Hindlimb muscle (tissue), 1 donor: ENCODE measurements around the gene TH. TPM values are rescaled to one million over a fixed set of nuclear protein-coding genes. Genes with fewer than 3 reads are reported as not detected.
"Not testable (repeated sequence)": the region's sequence is repeated elsewhere in the genome, so short reads cannot be mapped to it uniquely, and the experiment has no call there.

Experiments used
- DNase-seq: peaks from one replicate; pipeline ENCODE4 v3.0.0-alpha.2; 2013
- polyA plus RNA-seq: library from polyadenylated mRNA; unstranded; fragments of 120-200 nt; gene quantifications from one replicate; pipeline ENCODE4 v1.2.1, GENCODE V29; 2013; ENCODE audit not compliant: insufficient read length

The TH gene
- polyA plus RNA-seq, 1 donor, result 0.66 TPM

DNA sequence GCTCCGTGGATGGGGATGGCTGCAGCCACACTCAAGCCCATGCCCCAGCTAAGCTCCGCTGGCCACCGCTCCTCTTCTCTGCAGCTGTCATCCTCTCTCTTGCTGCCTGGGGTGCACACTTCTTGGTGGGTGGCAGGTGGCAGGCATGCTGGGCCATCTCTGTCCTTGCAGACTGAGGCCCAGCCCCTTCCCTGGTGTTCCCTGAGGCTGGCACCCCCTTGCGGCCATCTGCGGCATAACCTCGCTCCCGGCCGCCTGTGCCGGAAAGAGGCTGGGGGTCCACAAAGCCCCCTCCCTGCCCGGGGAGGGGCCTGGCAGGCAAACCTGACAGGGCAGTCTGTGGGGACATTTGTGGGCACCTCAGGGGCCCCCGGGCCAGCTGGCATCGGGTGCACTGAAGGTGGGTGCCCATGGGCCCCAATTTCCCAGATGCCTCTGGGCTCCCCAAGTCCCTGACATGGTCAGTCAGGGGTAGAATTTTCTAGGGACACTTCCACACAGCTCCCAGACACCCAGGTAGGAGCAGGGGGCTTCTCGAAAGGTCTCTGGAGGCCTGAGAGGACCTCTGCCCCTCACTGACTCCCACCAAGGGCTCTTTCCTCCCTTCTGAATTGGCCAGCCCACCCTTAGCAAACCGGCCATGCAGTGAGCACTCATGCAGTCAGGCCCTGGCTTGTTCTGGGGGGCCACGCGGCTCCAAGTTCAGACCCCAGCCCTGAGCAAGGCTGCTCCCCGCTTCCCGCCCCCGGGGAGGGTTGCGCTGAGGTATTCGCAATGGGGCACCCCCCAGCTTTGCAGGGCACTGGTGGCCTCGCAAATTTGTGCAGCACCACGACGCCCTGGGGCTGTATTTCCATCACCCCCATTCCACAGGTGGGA is 23.5 kb upstream of the TH start:
- DNase-seq, result no peak

DNA sequence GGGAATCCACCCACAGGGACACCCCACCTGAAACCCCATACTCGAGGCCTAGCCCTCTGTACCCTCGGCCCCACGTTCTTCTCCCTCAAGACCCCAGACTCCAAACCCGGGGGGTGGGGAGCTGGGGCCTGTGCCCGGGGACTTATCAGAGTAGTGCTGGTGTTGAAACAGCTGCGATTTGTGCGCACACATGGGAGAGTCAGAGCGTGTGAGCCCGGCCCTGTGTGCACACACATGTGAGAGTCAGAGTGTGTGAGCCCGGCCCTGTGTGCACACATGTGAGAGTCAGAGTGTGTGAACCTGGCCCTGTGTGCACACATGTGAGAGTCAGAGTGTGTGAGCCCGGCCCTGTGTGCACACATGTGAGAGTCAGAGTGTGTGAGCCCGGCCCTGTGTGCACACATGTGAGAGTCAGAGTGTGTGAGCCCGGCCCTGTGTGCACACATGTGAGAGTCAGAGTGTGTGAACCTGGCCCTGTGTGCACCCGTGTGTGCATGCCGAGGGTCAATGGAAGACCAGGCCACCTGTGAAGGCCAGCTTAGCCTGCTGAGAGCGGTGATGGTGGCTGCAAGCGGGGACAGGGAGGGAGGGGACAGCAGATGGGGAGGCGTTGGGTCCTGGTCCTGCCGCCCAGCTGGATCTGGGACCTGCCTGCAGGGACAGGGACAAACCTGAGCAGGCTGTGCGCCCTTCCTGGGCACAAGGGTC is 22.4 kb upstream of the TH start:
- not testable (repeated sequence) for DNase-seq

DNA sequence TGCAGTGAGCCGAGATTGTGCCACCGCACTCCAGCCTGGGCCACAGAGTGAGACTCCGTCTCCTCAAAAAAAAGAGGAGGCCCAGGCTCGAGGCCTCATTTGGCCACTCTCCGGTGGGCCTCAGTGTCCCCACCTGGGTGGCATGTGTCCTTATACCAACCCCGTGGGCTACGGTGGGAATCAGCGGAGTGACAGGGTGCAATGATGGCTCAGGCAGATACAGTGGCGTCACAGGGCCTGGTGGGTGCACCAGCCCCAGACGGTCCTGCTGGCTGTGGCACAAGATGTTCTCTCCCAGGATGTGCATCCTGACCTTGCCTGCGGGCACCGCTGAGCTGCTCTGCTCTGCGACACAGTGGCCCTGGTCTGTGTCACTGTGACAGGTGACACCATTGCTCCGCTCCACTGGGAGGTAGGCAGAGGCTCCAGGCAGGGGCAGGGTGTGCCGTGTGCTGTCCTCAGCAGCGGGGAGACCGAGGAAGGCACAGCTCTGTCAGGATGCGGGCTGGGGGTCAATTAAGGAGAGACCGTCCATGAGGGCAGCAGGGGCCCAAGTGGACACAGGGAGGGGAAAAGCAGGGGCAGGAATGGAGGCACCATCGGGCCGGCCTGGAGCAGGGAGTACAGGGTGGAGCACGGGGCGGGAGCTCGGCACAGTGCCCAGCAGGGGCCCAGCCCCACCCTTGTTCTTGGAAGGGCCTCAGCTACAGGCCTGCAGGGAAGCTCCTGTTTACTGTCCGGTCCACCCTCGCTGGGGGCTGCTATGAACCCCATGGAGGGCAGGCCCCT is 21.7 kb upstream of the TH start:
- DNase-seq, result no peak

DNA sequence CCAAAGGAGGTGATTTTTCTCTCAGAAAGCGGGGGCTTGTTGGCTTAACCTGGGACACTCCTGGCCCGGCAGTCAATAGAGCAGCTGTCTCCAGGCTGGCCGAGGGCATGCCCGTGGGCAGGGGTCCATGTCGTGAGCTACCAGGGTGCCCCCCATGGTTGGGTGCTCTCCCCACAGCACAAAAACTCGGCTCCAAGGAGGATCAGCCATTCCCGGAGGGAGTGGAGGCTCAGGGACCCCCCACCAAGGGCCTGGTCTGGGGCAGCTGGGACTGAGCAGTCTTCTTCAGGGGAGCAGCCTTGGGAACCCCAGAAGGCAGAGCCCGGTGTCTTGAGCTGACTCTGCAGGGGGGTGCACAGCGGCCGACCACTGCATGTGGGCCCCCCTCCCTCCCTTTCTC is 20.8 kb upstream of the TH start:
- DNase-seq, result no peak

DNA sequence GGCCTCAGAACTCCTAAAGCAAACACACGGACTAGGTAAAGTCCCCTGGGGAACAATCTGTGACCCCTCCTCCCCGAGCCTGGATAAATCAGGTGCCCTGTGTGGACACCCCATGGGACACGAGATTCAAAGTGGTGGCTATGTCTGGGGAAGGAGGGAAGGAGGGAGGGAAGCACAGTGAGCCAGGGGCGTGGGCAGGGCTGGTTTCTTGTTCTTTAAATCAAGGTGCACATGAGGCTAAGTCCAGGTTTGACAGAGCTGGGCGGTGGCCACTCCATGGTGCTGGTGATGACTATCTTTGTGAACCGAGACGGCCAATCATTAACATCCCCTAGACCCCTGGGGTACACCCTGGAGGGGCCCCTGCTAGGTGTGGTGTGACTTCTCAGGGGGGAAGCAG is 20.3 kb upstream of the TH start:
- no peak for DNase-seq

DNA sequence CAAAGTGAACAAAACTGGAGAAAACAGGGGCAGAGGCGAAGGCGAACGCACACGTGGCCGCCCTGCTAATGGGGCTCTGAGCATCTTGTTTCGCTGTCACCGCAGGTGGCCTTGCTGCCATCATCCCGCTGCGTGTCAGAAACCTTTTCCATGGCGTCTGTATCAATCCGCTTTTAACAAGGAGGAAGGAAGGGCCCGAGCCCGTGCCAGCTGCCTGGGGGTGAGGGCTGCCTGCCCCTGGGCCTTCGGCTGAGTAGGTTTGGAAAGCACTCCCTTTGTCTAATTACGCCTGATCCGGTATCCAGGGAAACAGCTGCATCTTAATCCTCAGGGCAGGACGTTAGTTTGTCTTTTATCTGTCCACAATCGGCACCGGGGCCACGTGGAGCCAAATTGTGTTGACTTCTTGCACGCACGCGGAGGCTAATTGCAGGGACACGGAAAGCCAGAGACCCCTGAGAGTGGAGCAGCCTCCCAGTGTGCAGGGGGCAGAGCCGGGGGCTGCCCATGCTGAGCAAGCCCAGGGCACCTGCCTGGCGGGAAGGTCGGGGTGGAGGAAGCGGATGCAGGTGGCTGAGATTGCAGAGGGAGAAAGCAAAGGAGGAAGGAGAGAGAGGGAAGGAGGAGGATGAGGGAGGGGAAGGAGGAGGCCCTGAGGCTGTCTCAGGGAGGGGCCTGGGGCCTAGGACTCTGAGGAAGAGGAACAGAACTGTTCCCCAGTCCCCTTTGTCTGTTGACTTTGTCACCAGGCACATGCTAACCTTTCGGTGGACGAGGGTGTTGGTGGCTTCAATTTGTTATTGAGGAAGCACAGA is 19.2 kb upstream of the TH start:
- DNase-seq, result no peak

DNA sequence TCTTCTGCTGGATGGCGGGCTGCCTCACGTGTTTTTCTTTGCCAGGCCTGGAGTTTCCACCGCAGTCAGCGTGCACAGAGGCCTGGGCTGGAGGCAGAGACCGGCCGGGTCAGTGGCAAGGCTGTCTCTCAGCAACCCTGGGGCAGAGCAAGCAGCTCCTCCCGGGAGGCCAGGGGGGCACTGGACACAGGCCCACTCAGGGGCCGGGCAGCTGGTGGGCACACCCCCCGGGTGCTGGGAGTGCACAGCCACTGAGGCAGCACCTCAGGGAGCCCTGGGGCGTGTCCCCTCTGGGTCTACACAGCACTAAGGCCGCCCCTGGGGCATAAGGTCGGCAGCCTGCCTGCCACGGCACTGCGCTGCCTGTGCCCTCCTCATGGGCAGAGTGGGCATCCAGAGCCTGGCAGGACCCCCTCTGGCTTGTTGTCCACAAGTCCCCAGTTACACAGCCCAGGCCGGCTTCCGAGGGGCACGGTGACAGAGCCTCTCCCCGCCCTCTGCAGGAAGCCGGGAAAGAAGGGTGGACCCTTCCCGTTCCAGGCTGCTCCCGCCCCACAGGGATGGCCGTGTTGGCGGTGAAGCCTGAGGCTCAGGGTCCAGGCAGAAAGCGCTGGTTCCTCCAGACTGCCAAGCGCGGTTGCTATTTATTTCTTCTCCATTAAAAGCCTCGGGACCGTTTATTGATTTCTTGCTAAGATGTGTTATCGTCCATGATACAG is 18.5 kb upstream of the TH start:
- no peak for DNase-seq

DNA sequence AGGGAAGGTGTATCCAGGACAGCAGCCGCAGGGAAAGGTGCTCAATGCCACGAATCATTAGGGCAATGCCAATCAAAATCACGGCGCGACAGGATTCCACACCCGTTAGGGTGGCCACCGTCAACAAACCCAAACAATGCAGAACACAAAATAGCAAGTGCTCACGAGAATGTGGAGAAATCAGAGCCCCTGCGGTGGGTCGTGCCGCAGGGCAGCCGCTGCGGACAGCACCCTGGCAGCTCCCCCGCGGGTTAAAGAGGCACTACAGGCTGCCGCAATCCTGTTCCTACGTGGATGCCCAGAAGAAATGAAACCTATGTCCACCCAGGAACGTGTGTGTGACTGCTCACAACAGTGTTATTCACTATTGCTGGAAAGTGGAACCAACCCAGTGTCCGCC is 17.1 kb upstream of the TH start:
- DNase-seq, result no peak

DNA sequence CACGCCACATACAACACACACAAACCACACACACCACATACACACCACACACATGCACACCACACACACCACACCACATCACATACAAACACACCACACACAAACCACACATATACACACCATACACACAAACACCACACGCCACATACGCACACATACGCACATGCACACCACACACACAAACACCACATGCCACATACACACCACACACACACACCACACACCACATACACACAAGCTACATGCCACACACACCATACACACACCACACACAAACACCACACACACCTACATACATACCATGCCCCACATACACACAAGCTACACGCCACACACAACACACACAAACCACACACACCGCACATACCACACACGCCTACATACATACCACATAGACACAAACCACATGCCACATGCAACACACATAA is 15.7 kb upstream of the TH start:
- no peak for DNase-seq

DNA sequence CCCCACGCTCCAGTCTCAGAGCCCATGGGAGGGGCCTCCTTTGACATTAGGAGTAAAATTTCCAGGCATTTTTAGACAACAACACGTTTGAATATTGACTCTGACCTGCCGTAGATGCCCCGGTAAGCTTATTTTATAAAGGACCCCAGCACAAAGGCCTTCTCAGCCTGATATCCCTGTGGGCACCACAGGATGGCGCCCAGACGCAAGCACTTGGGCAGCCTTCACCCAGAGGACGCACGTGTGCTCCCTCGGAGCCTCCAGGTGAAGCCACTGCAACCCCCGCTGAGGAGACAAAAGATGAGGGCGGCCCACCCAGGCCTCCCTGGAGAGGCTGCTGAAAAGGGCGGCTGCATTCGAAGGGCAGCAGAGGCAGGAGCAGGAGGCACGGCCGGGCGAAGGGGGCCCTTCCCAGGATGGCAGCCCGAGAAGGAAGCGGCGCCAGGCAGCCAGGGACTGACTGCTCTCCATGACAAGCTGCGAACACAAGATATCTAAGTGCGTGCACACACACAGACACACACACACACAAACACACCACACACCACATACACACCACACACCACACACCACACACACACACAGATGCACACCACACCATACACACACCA is 15.2 kb upstream of the TH start:
- no peak for DNase-seq

DNA sequence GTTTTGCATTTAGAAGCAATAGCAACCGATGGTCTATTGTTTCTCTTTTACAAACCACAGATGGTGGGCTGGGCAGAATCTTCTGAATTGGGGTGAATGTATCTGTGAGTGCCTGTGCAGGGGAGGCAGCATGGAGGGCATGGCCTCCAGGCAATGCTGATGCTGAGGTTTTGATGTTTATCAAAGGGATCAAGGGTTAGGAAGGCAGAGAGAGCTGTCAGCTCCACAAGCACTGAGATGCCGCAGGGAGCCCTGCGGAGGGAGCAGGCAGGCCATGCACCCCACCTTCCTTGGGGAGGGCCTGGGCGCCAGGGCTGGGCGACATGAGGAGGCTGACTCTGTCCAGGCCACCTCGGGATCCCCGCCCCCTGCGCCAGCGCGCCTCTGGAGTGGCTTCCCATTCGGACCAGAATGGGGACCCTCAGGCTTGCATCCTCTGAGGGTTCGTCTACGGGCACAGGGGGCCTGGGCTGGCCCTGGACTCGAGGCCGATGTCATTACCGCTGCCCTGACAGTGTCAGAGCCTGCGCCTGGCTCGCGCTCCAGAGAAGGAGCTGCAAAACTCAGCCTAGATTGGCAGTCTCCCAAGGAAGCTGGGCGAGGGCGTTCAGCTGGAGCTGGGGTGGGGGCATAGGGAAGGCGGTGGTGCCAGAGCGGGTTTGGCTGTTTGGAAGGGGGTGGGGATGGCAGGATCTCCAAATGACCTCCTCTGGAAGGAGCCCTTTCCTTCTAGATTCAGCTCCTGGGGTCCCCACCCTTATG is 13.9 kb upstream of the TH start:
- DNase-seq, result no peak

DNA sequence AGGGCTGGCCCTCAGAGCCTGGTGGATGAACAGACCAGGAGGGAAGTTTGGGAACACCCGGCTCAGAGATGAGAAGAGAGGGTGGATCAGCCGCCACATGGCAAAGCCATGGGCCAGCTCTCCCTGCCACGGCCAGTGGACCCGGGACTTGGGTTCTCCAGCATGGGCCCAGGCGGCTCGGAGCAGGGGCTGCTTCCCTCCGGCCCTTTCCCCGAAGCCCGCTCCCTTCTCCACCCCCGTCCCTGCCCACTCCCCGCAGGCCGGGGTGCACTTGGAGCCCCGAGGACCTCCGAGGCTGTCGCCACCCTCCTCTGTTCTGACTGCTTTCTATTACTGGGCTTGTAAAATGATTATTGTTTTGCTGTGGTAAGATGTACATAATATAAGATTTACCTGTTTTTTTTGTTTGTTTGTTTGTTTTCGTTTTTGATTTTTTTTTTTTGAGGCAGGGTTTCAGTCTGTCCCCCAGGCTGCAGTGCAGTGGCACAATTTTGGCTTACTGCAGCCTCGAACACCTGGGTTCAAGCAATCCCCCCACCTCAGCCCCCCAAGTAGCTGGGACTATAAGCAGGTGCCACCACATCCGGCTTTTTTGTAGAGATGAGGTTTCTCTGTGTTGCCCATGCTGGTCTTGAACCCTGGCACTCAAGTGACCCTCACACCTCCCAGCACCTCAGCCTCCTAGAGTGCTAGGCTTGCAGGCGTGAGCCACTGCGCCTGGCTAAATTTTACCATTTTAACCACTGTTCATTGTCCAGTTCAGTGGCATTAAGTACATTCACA is 11.3 kb upstream of the TH start:
- no peak for DNase-seq

DNA sequence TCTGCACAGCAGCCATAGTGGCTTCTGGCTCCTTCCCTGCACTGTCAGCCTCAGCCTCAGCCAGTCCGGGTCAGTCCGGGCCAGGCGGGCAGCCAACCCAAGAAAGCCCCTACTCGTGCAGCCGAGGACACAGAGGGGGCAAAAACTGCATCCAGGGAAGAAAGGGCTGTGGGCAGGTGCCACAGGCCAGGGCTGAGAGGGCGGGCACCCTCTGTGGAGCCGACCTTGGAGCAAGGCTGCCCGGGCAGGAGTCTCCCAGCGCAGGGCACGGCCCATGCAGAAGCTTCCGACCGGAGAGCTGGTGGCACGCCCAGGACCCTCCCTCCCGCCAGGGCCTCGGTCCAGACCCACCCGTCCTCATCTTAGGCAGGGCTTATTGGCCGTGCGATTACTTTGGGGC is 10.5 kb upstream of the TH start:
- DNase-seq, result no peak

DNA sequence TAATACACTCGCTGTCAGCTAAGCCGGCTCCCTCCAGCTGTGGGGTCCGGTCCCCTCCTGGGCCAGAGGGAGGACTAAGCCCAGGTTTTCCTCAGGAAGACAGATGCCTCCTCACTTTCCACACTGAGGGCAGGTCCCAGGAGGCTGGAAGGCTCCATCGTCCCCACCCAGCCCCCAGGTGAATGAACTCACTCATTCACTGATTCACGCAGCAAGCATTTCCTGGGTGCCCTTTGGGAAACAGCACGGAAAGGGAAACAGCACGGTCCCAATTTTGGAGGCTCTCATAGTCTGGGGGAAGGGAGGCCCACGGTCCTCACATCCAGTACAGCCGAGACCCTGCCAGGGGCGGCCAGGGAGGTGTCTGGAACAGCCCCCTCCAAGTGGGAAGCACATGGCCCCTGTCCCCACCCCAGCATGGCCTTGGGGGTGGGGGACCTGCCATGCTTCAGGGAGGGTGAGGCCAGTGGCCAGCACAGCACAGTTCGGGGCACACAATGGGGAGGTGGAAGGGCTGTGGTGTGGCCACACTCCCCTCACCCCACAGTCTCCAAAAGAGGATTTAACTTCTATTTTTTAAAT is 9.3 kb upstream of the TH start:
- DNase-seq, result no peak

DNA sequence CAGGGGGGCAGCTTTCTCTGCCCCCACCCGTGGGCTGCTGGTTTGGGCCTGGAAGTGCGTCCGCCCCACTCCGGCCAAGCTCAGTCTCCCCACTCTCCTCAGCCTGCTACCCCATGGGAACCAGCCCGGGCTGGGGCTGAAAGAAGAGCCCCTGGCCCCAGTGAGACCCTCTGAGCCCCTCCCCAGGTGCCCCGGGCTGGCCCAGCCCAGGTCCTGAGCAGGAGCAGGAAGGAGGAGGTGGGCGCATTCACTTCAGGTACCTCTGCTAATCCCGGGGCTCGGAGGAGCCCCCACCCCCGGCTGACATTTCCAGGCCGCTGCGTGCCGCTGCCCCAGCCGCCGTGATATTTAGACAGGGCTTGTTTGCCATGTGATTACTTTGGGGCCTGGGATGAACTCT is 8.7 kb upstream of the TH start:
- no peak for DNase-seq

DNA sequence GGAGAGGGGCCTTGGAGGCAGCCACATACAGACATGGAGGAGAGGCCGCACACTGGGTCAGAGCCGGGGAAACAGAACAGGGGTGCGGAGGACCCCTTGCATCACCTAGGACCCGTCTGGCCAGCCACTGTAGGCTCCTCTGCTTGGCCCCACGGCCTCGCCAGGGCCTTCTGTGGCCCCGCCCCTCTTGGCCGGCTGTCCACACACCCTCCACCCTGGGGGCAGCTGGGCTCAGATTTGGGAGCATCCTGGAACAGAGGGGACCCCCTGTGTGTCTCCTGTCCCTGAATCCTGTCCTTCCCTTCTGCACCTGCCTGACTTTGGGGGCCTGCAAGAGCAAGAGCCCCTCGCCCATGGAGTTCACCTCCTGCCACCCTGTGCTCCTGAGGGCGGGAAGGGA is 7.9 kb upstream of the TH start:
- no peak for DNase-seq

DNA sequence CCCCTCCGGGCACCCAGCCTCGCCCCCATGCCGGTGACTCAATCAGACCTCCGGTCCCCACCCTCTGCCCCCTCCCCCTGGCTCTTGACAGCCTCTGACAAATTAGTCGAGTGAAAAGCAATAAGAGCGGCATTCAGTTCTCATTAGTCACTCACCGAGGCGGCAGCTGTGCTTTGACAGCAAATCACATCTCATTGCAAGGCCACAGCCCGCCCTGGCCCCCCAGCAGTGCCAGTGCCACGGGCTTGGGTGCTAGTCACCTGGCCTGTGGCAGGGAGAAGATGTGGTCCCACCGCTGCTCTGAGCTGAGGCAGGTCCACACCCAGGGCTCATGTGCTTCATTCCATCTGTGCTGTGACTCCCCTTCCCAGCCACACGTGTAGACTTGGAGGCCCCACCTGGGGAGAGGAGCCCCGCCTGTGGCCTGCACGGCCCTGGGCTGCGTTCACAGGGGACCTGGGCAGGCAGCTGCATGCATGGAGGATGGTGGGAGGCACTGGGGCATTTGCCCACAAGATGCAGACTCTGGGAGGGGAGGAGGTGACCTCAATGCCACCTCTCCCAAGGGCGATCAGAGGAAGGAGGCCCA is 7.4 kb upstream of the TH start:
- no peak for DNase-seq

DNA sequence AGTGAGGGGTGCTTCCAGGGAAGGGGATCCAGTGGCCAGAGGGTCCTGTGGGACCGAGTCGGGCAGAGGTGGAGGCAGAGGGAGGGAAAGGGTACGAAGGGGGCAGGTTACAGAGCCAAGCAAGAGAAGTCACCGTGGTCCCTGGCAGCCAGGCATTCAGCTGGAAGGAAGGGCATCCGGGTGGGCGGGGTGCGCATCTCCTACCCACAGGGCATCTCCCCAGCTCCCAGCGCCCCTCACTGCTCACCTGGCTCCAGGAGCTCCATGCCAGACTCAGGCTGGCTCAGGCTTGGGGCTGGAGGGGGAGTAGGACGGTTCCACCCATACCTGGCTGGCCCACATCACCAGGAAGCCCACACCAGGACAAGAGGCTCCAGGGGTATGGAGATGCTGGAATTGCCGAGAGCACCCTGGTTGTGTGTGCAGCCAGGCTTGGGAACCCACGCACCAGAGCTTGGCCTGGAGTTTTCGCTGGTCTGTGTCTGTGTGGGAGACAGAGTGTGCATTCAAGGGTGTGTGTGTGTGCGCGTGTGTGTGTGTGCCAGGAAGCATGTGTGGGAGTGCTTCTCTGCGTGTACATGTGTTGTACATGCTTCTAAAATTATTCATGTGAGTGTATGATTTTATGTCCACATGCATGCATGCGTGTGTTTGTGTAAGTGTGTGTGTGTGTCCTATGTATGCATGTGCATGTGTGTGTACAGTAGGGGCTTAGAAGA is 6.6 kb upstream of the TH start:
- DNase-seq, result not testable (repeated sequence)
